GM19455 (cell line): ENCODE measurements around the gene LIN28B.

Source experiments
- ATAC-seq: cut with Tn5 transposase; IDR thresholded peaks from one replicate; pipeline ENCODE4 v1.9.1; 2021; ENCODE audit not compliant: unreplicated experiment

Gene LIN28B

DNA sequence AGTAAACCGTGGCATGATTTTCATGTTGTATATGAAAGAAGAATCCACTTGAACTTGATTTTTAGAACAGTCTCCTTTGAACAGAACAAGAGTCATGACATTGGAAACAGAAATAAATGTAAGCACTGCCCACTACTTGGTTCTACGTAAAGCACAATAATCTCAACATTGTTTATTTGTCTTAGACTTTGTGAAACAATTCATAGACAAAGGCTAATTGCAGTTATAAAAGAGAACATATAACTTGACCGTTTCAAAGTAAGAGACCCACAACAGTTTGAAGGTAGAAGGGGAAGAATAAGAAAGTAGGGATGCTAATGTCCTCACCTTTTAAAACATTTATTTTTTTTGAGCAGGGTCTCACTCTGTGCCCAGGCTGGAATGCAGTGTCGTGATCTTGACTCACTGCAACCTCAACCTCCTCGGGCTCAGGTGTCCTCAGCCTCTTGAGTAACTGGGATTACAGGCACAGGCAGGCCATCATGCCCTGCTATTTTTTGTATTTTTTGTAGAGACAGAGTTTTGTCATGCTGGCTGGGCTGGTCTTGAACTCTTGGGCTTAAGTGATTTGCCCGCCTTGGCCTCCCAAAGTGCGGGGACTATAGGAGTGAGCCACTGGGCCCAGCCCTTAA is 151.8 kb downstream of the LIN28B start:
- no peak for ATAC-seq

DNA sequence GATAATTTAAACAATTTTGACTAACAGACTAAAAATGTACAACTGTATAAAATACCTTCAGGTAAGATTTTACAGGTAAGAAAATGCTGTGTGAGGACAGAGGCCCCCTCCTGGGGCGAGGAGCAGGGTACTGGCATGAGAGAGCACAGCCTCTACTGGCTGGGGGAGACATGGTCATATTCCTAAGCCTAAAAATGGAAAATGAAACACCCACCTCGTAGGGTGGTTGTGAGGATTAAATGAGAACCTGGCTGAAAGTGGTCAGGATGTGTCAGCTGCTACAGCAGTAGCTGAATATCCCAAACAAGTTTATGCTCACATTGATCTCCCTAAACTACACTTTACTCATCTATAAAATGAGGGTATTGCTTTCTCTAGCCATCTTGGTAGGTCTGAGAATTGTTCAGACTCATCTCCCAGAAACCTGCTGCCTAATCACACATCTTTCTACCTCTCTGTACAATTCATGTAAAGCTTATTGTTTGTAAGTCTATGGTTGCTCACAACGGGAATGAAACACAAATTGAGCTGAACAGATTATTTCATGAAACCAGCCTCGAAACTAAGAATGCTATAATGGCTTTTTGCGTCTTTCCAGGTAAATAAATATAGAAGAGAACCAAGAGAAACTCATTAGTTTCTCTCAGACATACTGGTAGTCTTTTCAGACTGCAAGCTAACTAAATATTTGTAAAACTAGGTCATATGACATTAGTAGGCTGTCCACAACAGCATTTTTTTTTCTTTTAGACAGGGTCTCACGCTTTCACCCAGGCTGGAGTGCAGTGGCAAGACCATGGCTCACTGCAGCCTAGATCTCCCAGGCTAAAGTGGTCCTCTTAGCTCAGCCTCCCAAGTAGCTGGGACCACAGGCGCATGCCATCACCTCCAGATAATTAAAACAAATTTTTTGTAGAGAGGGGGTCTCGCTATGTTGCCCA is 153.3 kb downstream of the LIN28B start:
- no peak for ATAC-seq

DNA sequence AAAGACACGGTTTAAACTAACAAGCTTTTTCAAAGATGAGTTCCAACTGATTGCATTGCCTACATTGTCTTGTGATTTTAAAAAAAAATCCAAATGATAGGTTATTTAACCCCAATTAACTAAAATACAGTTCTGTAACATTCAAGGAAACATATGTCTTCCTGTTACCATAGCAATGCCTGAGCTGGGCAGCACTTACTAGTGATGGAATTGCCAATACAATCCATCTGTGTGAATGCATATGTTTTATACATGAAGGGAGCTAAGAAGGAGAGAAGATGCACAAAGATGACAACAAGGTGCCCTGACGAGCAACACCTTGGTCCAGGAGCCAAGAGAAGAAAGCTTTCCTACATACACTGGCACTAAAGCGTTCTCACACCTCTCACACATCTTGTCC is 154.2 kb downstream of the LIN28B start:
- ATAC-seq = no peak

- no peak for ATAC-seq
Measured at GRCh38 chr6:105111871-105112270, 155.0 kb downstream of the LIN28B start.

DNA sequence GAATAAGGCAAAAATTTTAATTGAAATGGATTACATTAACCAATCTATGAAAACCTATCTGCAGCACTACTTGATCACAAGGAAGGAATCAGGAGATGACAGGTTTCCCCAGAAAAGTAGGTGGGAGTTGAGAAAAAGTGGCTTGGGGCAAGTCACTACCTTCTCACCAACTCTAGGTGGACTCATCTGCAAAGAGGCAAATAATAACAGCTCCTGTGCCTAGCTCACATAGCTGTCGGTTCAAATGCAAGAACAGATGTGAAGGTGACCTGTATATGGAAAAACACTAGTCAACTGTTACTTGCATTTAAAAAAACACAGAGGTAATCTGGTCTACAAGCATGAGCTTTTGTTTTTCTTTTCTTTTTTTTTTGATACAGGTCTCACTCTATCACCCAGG is 155.7 kb downstream of the LIN28B start:
- ATAC-seq = no peak

GRCh38 chr6:105113422-105113821 is 156.5 kb downstream of the LIN28B start:
- ATAC-seq = no peak

DNA sequence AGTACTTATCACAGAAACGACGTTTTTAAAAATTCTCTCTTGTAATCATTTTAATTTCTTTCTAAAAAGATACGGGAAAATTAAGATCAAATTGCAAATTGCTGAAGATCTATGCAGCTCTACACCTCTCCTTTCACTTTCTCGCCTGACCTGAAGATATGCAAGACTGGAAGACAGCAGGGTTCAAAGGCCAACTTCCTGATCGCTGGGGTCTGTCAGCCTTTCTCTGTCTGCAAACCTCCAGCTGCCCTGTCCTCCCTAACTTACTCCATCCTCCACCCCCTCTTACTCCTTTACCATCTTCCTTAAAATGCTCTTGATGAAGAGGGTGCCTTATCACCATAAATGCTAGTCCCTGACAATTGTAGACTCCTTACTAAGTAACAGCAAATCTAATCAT is 159.2 kb downstream of the LIN28B start:
- ATAC-seq = no peak

DNA sequence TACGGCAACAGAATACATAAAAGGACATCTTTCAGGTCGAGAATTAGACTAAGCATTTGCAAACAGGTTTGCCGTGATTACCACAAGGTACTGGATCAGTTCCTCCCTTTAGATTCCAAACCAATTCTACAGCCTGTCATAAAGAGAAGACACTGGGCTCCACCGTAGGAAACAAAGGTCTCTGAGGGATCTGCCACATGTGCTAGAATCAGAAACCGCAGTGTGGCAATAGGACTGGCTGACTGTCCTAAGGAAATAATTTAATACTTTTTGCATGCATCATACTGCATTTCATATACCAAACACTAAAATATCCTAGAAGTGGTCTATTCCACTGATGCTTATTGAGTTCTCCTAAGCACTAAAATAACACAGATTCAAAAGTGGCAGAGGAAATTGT is 163.7 kb downstream of the LIN28B start:
- no peak for ATAC-seq

DNA sequence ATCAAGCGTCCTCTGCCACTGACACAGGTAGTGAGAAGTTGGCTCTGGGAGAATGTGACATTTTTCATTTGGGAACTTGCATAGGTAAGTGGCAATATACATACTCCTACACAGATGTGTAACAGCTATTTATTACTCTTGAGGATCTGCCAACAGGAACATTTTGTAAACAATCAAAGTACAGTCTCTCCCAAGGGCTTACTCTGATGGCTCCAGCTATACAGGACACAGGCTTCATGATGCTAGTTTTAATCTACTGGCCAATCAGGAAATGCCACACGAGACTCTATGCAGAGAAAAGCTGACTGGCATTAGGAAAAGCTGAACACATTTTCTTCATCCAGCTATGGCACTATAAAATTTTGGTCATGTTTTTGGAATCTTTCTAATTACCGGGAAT is 165.1 kb downstream of the LIN28B start:
- no peak for ATAC-seq

GRCh38 chr6:105122717-105123116 is 165.8 kb downstream of the LIN28B start:
- ATAC-seq = no peak
